ENCODE measurements around the gene PLEKHA1. TPM values are rescaled to one million over a fixed set of nuclear protein-coding genes. Genes with fewer than 3 reads are reported as not detected.
A peak's percentile ranks its signal among the peaks of the same experiment; 100 is the strongest.

The PLEKHA1 gene
- total RNA-seq, 5 donors from 2014 or later (not counting 1 experiment from before 2014, with no cell fraction given): 36.8 to 58.6 (median 40.5) TPM

GRCh38 chr10:122380703-122381102 lies 6.2 kb downstream of the PLEKHA1 start:
- H3K4me1 Mint-ChIP-seq: peaks cover 70 to 75% (median 70%) of the 10 kb centered on the region in 3 donors
- no peaks in the 10 kb centered on the region for H3K27me3 ChIP-seq (replicated peaks in 1 of 2; ENCODE audit: control insufficient read depth in 2 of 2, extremely low read depth in 1 of 2, insufficient read depth in 2 of 2, low read length in 1 of 2)
- ATAC-seq (replicated peaks in 1 of 4): no peak
- no peak overlapping the region for H3K4me3 Mint-ChIP-seq
- peaks cover 0 to 2% of the 10 kb centered on the region in 2 donors for H3K36me3 ChIP-seq (ENCODE audit: control insufficient read depth in 2 of 2, extremely low read depth in 1 of 2, insufficient read depth in 1 of 2, low read length in 1 of 2)
- ChIA-PET CTCF (no interaction called here), POLR2A (no interaction called here)
- no peaks in the 10 kb centered on the region for H3K27me3 Mint-ChIP-seq
- H3K4me1 ChIP-seq (ENCODE audit: control insufficient read depth in 1 of 2, extremely low read depth in 1 of 2, insufficient read depth in 2 of 2, low read length in 2 of 2): peaks cover 14 to 25% of the 10 kb centered on the region in 2 experiments
- no peak overlapping the region for H3K27ac ChIP-seq (ENCODE audit: low read length)
- H3K4me3 ChIP-seq (ENCODE audit: control insufficient read depth in 1 of 2, extremely low read depth in 1 of 2, low read length in 1 of 2): no peak overlapping the region
- no peak for DNase-seq
- H3K9me3 Mint-ChIP-seq: peaks cover 0 to 3% (median 0%) of the 10 kb centered on the region in 3 donors
- 100% methylated on average over 1 of the region's 4 CpGs for WGBS (ENCODE audit: insufficient coverage)
- peaks cover 30% of the 10 kb centered on the region for H3K36me3 Mint-ChIP-seq
- peak overlapping the region in 1 of 2 donors; percentile 62 for H3K27ac Mint-ChIP-seq
- peaks cover 2% of the 10 kb centered on the region for H3K9me3 ChIP-seq

GRCh38 chr10:122381680-122382079 lies 7.2 kb downstream of the PLEKHA1 start:
- Histone ChIP-seq H3K9me3 (peaks cover 2% of the 10 kb centered on the region), H3K27me3 (replicated peaks in 1 of 2; ENCODE audit: control insufficient read depth in 2 of 2, extremely low read depth in 1 of 2, insufficient read depth in 2 of 2, low read length in 1 of 2) (no peaks in the 10 kb centered on the region), H3K4me1 (ENCODE audit: control insufficient read depth in 1 of 2, extremely low read depth in 1 of 2, insufficient read depth in 2 of 2, low read length in 2 of 2) (peaks cover 14 to 18% of the 10 kb centered on the region in 2 experiments), H3K27ac (ENCODE audit: low read length) (no peak overlapping the region), H3K4me3 (ENCODE audit: control insufficient read depth in 1 of 2, extremely low read depth in 1 of 2, low read length in 1 of 2) (no peak overlapping the region), H3K36me3 (ENCODE audit: control insufficient read depth in 2 of 2, extremely low read depth in 1 of 2, insufficient read depth in 1 of 2, low read length in 1 of 2) (peaks cover 0 to 2% of the 10 kb centered on the region in 2 donors)
- peaks cover 73 to 75% (median 74%) of the 10 kb centered on the region in 3 donors for H3K4me1 Mint-ChIP-seq
- no peak overlapping the region for H3K4me3 Mint-ChIP-seq
- peak overlapping the region in 1 of 2 donors; percentile 23 for H3K27ac Mint-ChIP-seq
- ChIA-PET CTCF (interaction anchor here in 1 of 2 donors (0.8 kb wide), 1 partner anchor 54 kb away, joined by 4 read pairs; no protein-coding TSS in a partner anchor), POLR2A (no interaction called here)
- DNase-seq (no peak), ATAC-seq (replicated peaks in 1 of 4) (no peak)
- H3K36me3 Mint-ChIP-seq: peaks cover 30% of the 10 kb centered on the region
- WGBS (ENCODE audit: insufficient coverage): no CpG with 5 or more reads among the region's 2 CpGs
- H3K27me3 Mint-ChIP-seq: no peaks in the 10 kb centered on the region
- peaks cover 0 to 3% (median 0%) of the 10 kb centered on the region in 3 donors for H3K9me3 Mint-ChIP-seq

GRCh38 chr10:122386514-122386913 lies 12.0 kb downstream of the PLEKHA1 start:
- ATAC-seq (replicated peaks in 1 of 4) (no peak), DNase-seq (no peak)
- Mint-ChIP-seq H3K36me3 (peaks cover 37% of the 10 kb centered on the region), H3K4me3 (no peak overlapping the region), H3K27me3 (no peaks in the 10 kb centered on the region), H3K9me3 (no peaks in the 10 kb centered on the region), H3K4me1 (peaks cover 58 to 79% (median 75%) of the 10 kb centered on the region in 3 donors), H3K27ac (no peak overlapping the region)
- peaks cover 0 to 5% of the 10 kb centered on the region in 2 experiments for H3K4me1 ChIP-seq (ENCODE audit: control insufficient read depth in 1 of 2, extremely low read depth in 1 of 2, insufficient read depth in 2 of 2, low read length in 2 of 2)
- no peak overlapping the region for H3K4me3 ChIP-seq (ENCODE audit: control insufficient read depth in 1 of 2, extremely low read depth in 1 of 2, low read length in 1 of 2)
- H3K9me3 ChIP-seq: no peaks in the 10 kb centered on the region
- no CpG with 5 or more reads among the region's 2 CpGs for WGBS (ENCODE audit: insufficient coverage)
- H3K27me3 ChIP-seq (replicated peaks in 1 of 2; ENCODE audit: control insufficient read depth in 2 of 2, extremely low read depth in 1 of 2, insufficient read depth in 2 of 2, low read length in 1 of 2): no peaks in the 10 kb centered on the region
- peaks cover 0 to 8% of the 10 kb centered on the region in 2 donors for H3K36me3 ChIP-seq (ENCODE audit: control insufficient read depth in 2 of 2, extremely low read depth in 1 of 2, insufficient read depth in 1 of 2, low read length in 1 of 2)
- CTCF ChIA-PET: interaction anchor here in 1 of 2 donors (1.5 kb wide), 1 partner anchor 44 kb away, joined by 5 read pairs; no protein-coding TSS in a partner anchor
- H3K27ac ChIP-seq (ENCODE audit: low read length): no peak overlapping the region
- POLR2A ChIA-PET: interaction anchor here in 1 of 2 donors (1.0 kb wide), 1 partner anchor 11 kb away, joined by 3 read pairs; no protein-coding TSS in a partner anchor

GRCh38 chr10:122387572-122387971 lies 13.1 kb downstream of the PLEKHA1 start:
- no peak overlapping the region for H3K27ac Mint-ChIP-seq
- H3K27ac ChIP-seq (ENCODE audit: low read length): no peak overlapping the region
- peaks cover 0 to 2% of the 10 kb centered on the region in 2 experiments for H3K4me1 ChIP-seq (ENCODE audit: control insufficient read depth in 1 of 2, extremely low read depth in 1 of 2, insufficient read depth in 2 of 2, low read length in 2 of 2)
- H3K4me3 ChIP-seq (ENCODE audit: control insufficient read depth in 1 of 2, extremely low read depth in 1 of 2, low read length in 1 of 2): no peak overlapping the region
- no peaks in the 10 kb centered on the region for H3K27me3 Mint-ChIP-seq
- H3K4me3 Mint-ChIP-seq: no peak overlapping the region
- H3K27me3 ChIP-seq (replicated peaks in 1 of 2; ENCODE audit: control insufficient read depth in 2 of 2, extremely low read depth in 1 of 2, insufficient read depth in 2 of 2, low read length in 1 of 2): no peaks in the 10 kb centered on the region
- POLR2A ChIA-PET: interaction anchor here in 1 of 2 donors (1.0 kb wide), 1 partner anchor 13 kb away, joined by 3 read pairs; no protein-coding TSS in a partner anchor
- no CpG with 5 or more reads among the region's 2 CpGs for WGBS (ENCODE audit: insufficient coverage)
- DNase-seq (no peak), ATAC-seq (replicated peaks in 1 of 4) (no peak)
- H3K9me3 Mint-ChIP-seq: no peaks in the 10 kb centered on the region
- CTCF ChIA-PET: interaction anchor here in 1 of 2 donors (1.5 kb wide), 1 partner anchor 45 kb away, joined by 5 read pairs; no protein-coding TSS in a partner anchor
- H3K36me3 Mint-ChIP-seq: peaks cover 31% of the 10 kb centered on the region
- peaks cover 0 to 6% of the 10 kb centered on the region in 2 donors for H3K36me3 ChIP-seq (ENCODE audit: control insufficient read depth in 2 of 2, extremely low read depth in 1 of 2, insufficient read depth in 1 of 2, low read length in 1 of 2)
- peaks cover 57 to 77% (median 73%) of the 10 kb centered on the region in 3 donors for H3K4me1 Mint-ChIP-seq
- no peaks in the 10 kb centered on the region for H3K9me3 ChIP-seq

GRCh38 chr10:122388287-122388997 lies 13.9 kb downstream of the PLEKHA1 start:
- Histone ChIP-seq H3K9me3 (no peaks in the 10 kb centered on the region), H3K27ac (ENCODE audit: low read length) (no peak overlapping the region), H3K4me1 (ENCODE audit: control insufficient read depth in 1 of 2, extremely low read depth in 1 of 2, insufficient read depth in 2 of 2, low read length in 2 of 2) (peaks cover 0 to 2% of the 10 kb centered on the region in 2 experiments), H3K36me3 (ENCODE audit: control insufficient read depth in 2 of 2, extremely low read depth in 1 of 2, insufficient read depth in 1 of 2, low read length in 1 of 2) (peaks cover 4 to 6% of the 10 kb centered on the region in 2 donors), H3K27me3 (replicated peaks in 1 of 2; ENCODE audit: control insufficient read depth in 2 of 2, extremely low read depth in 1 of 2, insufficient read depth in 2 of 2, low read length in 1 of 2) (no peaks in the 10 kb centered on the region), H3K4me3 (ENCODE audit: control insufficient read depth in 1 of 2, extremely low read depth in 1 of 2, low read length in 1 of 2) (no peak overlapping the region)
- ChIA-PET CTCF (no interaction called here), POLR2A (no interaction called here)
- DNase-seq (no peak), ATAC-seq (replicated peaks in 1 of 4) (no peak)
- Mint-ChIP-seq H3K4me3 (no peak overlapping the region), H3K27me3 (no peaks in the 10 kb centered on the region), H3K9me3 (no peaks in the 10 kb centered on the region), H3K36me3 (peaks cover 33% of the 10 kb centered on the region), H3K27ac (peak overlapping the region in 1 of 2 donors; percentile 44), H3K4me1 (peaks cover 57 to 81% (median 68%) of the 10 kb centered on the region in 3 donors)
- no CpG with 5 or more reads among the region's 1 CpG for WGBS (ENCODE audit: insufficient coverage)

GRCh38 chr10:122390271-122390670 lies 15.8 kb downstream of the PLEKHA1 start:
- ChIA-PET POLR2A (interaction anchor here (0.6 kb wide), 2 partner anchors 29 to 622 kb away, joined by 3 to 4 read pairs; no protein-coding TSS in a partner anchor), CTCF (interaction anchor here in 1 of 2 donors (0.8 to 1.2 kb wide), 2 partner anchors 16 to 91 kb away, joined by 3 to 4 read pairs; partner anchors contain the start of gene PLEKHA1)
- Mint-ChIP-seq H3K36me3 (peaks cover 41% of the 10 kb centered on the region), H3K4me3 (no peak overlapping the region), H3K4me1 (peaks cover 51 to 72% (median 63%) of the 10 kb centered on the region in 3 donors), H3K9me3 (no peaks in the 10 kb centered on the region), H3K27me3 (no peaks in the 10 kb centered on the region), H3K27ac (no peak overlapping the region)
- Histone ChIP-seq H3K27ac (ENCODE audit: low read length) (no peak overlapping the region), H3K4me1 (ENCODE audit: control insufficient read depth in 1 of 2, extremely low read depth in 1 of 2, insufficient read depth in 2 of 2, low read length in 2 of 2) (peaks cover 0 to 2% of the 10 kb centered on the region in 2 experiments), H3K4me3 (ENCODE audit: control insufficient read depth in 1 of 2, extremely low read depth in 1 of 2, low read length in 1 of 2) (no peak overlapping the region), H3K36me3 (ENCODE audit: control insufficient read depth in 2 of 2, extremely low read depth in 1 of 2, insufficient read depth in 1 of 2, low read length in 1 of 2) (peaks cover 6 to 22% of the 10 kb centered on the region in 2 donors), H3K9me3 (no peaks in the 10 kb centered on the region), H3K27me3 (replicated peaks in 1 of 2; ENCODE audit: control insufficient read depth in 2 of 2, extremely low read depth in 1 of 2, insufficient read depth in 2 of 2, low read length in 1 of 2) (no peaks in the 10 kb centered on the region)
- DNase-seq (no peak), ATAC-seq (replicated peaks in 1 of 4) (no peak)
- WGBS (ENCODE audit: insufficient coverage): 83% methylated on average over 2 of the region's 3 CpGs

Data from T-cell (primary cell).